ENCODE data around the gene ACER1. TPM values are rescaled to one million over a fixed set of nuclear protein-coding genes. Genes with fewer than 3 reads are reported as not detected.

The ACER1 gene
- total and polyA plus RNA-seq, 4 experiments from 2014 or later = 0.67 to 1.3 (median 0.99) TPM

GRCh38 chr19:6262519-6262918 lies 70.9 kb downstream of the ACER1 start:
- no peaks in the 10 kb centered on the region for H3K27me3 Mint-ChIP-seq
- intact Hi-C loops (cut with micrococcal nuclease) = no loop called here
- no peak for DNase-seq
- ChIA-PET POLR2A (ENCODE audit: partially characterized antibody) (no interaction called here), CTCF (ENCODE audit: partially characterized antibody) (no interaction called here)
- H3K27ac ChIP-seq (ENCODE audit: low read depth, low read length) = no peak overlapping the region
- H3K4me1 Mint-ChIP-seq = peaks cover 4 to 13% (median 10%) of the 10 kb centered on the region in 4 donors
- H3K9me3 Mint-ChIP-seq = no peaks in the 10 kb centered on the region
- H3K36me3 ChIP-seq (ENCODE audit: insufficient read depth, low read length) = peaks cover 11% of the 10 kb centered on the region
- H3K27ac Mint-ChIP-seq = peak overlapping the region in 1 of 7 donors; percentile 83
- no peaks in the 10 kb centered on the region for H3K27me3 ChIP-seq (ENCODE audit: insufficient read depth, low read length)
- H3K4me3 ChIP-seq (ENCODE audit: low read length in 2 of 2) = no peak overlapping the region
- H3K9me3 ChIP-seq (ENCODE audit: control insufficient read depth in 1 of 2, low read length in 2 of 2) = no peaks in the 10 kb centered on the region
- no peak overlapping the region for H3K4me3 Mint-ChIP-seq
- H3K4me1 ChIP-seq (ENCODE audit: insufficient read depth, low read length) = no peaks in the 10 kb centered on the region
- H3K36me3 Mint-ChIP-seq = peaks cover 28 to 54% of the 10 kb centered on the region in 2 donors

DNA sequence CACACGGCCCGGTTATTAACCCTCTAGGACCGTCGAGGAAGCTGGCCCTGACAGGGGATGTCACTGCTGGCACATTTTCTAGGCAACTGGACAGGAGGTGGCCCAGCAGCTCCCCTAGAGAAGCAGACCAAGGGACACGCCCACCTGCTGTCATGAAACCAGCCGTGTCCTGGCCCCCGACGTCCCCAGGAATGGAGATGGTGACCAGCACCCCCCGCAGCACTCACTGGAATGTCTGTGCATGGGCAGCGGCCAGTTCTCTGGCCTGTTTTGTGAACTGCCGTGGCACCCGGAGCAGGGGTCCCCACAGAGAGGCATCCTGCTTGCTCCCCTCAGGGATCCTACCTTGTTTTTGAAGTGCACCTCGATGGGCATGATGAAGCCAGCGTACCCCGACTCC lies 71.5 kb downstream of the ACER1 start:
- no peak overlapping the region for H3K4me3 Mint-ChIP-seq
- H3K4me3 ChIP-seq (ENCODE audit: low read length in 2 of 2) = no peak overlapping the region
- no peaks in the 10 kb centered on the region for H3K9me3 Mint-ChIP-seq
- H3K27ac ChIP-seq (ENCODE audit: low read depth, low read length) = no peak overlapping the region
- no peaks in the 10 kb centered on the region for H3K9me3 ChIP-seq (ENCODE audit: control insufficient read depth in 1 of 2, low read length in 2 of 2)
- peaks cover 31 to 54% of the 10 kb centered on the region in 2 donors for H3K36me3 Mint-ChIP-seq
- POLR2A ChIA-PET (ENCODE audit: partially characterized antibody) = no interaction called here
- H3K4me1 ChIP-seq (ENCODE audit: insufficient read depth, low read length) = no peaks in the 10 kb centered on the region
- intact Hi-C loops (cut with micrococcal nuclease) = no loop called here
- H3K4me1 Mint-ChIP-seq = peaks cover 9 to 16% (median 12%) of the 10 kb centered on the region in 4 donors
- H3K27me3 ChIP-seq (ENCODE audit: insufficient read depth, low read length) = no peaks in the 10 kb centered on the region
- H3K27me3 Mint-ChIP-seq = no peaks in the 10 kb centered on the region
- H3K27ac Mint-ChIP-seq = no peak overlapping the region
- peak in 1 of 5 donors; percentile 7 for DNase-seq
- CTCF ChIA-PET (ENCODE audit: partially characterized antibody) = interaction anchor here (1.7 kb wide), 1 partner anchor 39 kb away, joined by 5 read pairs; no protein-coding TSS in a partner anchor
- H3K36me3 ChIP-seq (ENCODE audit: insufficient read depth, low read length) = peaks cover 8% of the 10 kb centered on the region

DNA sequence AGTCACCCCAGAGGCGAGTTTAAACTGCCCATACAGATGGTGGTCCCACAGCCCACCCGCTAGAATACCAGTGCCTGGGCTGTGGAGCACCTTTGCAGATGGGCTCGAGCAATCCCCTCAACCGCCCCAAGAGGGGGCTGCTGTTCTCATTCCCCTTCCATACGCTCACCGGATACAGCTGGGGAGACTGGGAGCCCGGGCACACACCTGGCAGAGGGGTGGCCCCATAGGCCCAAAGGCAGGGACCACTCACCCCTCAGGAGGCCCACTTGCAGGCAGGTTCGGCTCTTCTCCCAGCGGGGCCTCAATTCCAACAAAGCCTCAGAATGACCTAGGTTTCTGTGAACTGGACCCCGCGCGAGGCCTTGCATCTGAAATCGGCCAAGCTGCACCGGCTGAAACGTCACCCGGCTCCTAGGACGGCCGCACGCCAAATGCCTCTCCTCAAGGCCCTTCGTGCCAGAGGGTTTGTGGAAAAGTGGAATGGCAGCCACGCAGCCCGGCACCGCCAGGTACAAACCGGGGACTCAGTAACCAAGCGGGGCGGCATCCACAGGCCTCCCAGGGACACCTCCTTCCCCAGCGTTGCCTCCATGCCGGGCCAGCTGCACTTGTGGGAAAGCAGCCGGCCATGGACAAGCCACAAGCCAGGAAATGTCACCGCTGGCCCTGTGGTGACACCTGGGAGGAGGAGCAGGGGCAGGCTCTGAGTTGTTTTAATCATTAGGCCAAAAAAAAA lies 72.3 kb downstream of the ACER1 start:
- CTCF ChIA-PET (ENCODE audit: partially characterized antibody) = interaction anchor here (1.7 kb wide), 1 partner anchor 40 kb away, joined by 5 read pairs; no protein-coding TSS in a partner anchor
- H3K27ac Mint-ChIP-seq = no peak overlapping the region

DNA sequence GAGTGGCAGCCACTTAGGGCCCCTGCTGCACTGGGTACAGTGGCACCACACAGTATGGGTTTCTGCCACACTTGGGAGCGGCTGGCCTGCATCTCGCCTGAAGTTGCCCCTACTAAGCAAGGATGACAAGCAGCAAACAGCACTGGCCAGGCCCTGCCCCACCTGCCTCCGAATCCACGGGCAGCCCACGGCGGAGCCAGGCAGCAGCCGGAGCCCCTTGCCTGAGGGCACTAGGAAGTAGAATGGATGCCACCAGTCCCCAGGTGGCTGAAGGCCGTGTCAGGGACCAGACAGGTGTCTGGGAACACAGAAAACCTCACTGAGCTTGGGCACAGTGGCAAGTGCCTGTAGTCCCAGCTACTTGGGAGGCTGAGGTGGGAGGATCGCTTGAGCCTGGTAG lies 73.0 kb downstream of the ACER1 start:
- Histone ChIP-seq H3K4me3 (ENCODE audit: low read length in 2 of 2) (no peak overlapping the region), H3K27me3 (ENCODE audit: insufficient read depth, low read length) (no peaks in the 10 kb centered on the region), H3K36me3 (ENCODE audit: insufficient read depth, low read length) (peaks cover 8% of the 10 kb centered on the region), H3K4me1 (ENCODE audit: insufficient read depth, low read length) (no peaks in the 10 kb centered on the region), H3K9me3 (ENCODE audit: control insufficient read depth in 1 of 2, low read length in 2 of 2) (no peaks in the 10 kb centered on the region), H3K27ac (ENCODE audit: low read depth, low read length) (no peak overlapping the region)
- Mint-ChIP-seq H3K4me1 (peaks cover 11 to 17% (median 14%) of the 10 kb centered on the region in 4 donors), H3K27me3 (no peaks in the 10 kb centered on the region), H3K4me3 (no peak overlapping the region), H3K27ac (no peak overlapping the region), H3K9me3 (no peaks in the 10 kb centered on the region), H3K36me3 (peaks cover 31 to 55% of the 10 kb centered on the region in 2 donors)
- intact Hi-C loops (cut with micrococcal nuclease) = no loop called here
- ChIA-PET POLR2A (ENCODE audit: partially characterized antibody) (no interaction called here), CTCF (ENCODE audit: partially characterized antibody) (interaction anchor here (1.0 to 1.7 kb wide), 2 partner anchors 11 to 40 kb away, joined by 3 to 5 read pairs; no protein-coding TSS in a partner anchor)
- DNase-seq = peak in 1 of 5 donors; percentile 29

More for the DNA sequence above, 72.3 kb downstream of the ACER1 start:
- H3K4me3 Mint-ChIP-seq = no peak overlapping the region
- Histone ChIP-seq H3K27ac (ENCODE audit: low read depth, low read length) (no peak overlapping the region), H3K9me3 (ENCODE audit: control insufficient read depth in 1 of 2, low read length in 2 of 2) (no peaks in the 10 kb centered on the region), H3K27me3 (ENCODE audit: insufficient read depth, low read length) (no peaks in the 10 kb centered on the region), H3K4me1 (ENCODE audit: insufficient read depth, low read length) (no peaks in the 10 kb centered on the region), H3K4me3 (ENCODE audit: low read length in 2 of 2) (no peak overlapping the region), H3K36me3 (ENCODE audit: insufficient read depth, low read length) (peaks cover 8% of the 10 kb centered on the region)
- POLR2A ChIA-PET (ENCODE audit: partially characterized antibody) = no interaction called here
- no peaks in the 10 kb centered on the region for H3K9me3 Mint-ChIP-seq
- peaks cover 11 to 17% (median 14%) of the 10 kb centered on the region in 4 donors for H3K4me1 Mint-ChIP-seq
- peaks cover 31 to 53% of the 10 kb centered on the region in 2 donors for H3K36me3 Mint-ChIP-seq
- intact Hi-C loops (cut with micrococcal nuclease) = no loop called here
- DNase-seq = peak in 2 of 5 donors; percentile 20 to 22
- H3K27me3 Mint-ChIP-seq = no peaks in the 10 kb centered on the region

DNA sequence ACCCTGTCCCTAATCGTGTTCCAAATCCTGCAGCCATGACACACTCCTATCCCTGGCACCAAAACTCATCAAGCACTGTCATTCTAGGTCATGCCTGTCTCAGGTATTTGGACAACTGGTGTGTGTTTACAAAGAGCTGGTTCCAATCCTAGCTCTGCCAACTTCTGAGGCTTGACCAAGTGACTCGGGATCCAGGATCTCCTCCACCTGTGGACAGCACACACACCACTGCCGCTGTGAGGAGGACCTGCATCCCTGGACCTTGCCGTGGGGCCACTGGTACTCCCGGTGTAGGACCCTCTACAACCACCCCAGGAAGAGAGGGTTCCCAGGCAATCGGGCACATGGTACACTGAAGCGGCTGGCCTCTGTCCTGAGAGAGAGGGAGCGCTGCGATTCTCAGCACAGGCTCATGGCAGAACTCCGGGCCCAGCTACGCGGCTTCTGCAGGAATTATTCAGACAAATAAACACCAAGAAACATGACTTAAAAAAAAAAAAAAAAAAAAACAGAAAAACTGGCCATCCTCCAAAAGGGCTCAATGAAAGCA lies 74.0 kb downstream of the ACER1 start:
- Mint-ChIP-seq H3K36me3 (peaks cover 33 to 60% of the 10 kb centered on the region in 2 donors), H3K4me1 (peaks cover 11 to 18% (median 17%) of the 10 kb centered on the region in 4 donors), H3K4me3 (no peak overlapping the region), H3K27ac (no peak overlapping the region), H3K9me3 (no peaks in the 10 kb centered on the region), H3K27me3 (no peaks in the 10 kb centered on the region)
- ChIA-PET POLR2A (ENCODE audit: partially characterized antibody) (no interaction called here), CTCF (ENCODE audit: partially characterized antibody) (interaction anchor here (1.0 to 1.4 kb wide), 2 partner anchors 12 to 41 kb away, joined by 3 read pairs; no protein-coding TSS in a partner anchor)
- peak in 1 of 5 donors; percentile 19 for DNase-seq
- Histone ChIP-seq H3K4me3 (ENCODE audit: low read length in 2 of 2) (no peak overlapping the region), H3K9me3 (ENCODE audit: control insufficient read depth in 1 of 2, low read length in 2 of 2) (no peaks in the 10 kb centered on the region), H3K27ac (ENCODE audit: low read depth, low read length) (no peak overlapping the region), H3K36me3 (ENCODE audit: insufficient read depth, low read length) (peaks cover 8% of the 10 kb centered on the region), H3K27me3 (ENCODE audit: insufficient read depth, low read length) (no peaks in the 10 kb centered on the region), H3K4me1 (ENCODE audit: insufficient read depth, low read length) (no peaks in the 10 kb centered on the region)
- intact Hi-C loops (cut with micrococcal nuclease) = no loop called here

GRCh38 chr19:6258812-6259311 lies 74.5 kb downstream of the ACER1 start:
- H3K36me3 ChIP-seq (ENCODE audit: insufficient read depth, low read length) = peaks cover 8% of the 10 kb centered on the region
- H3K27ac ChIP-seq (ENCODE audit: low read depth, low read length) = no peak overlapping the region
- ChIA-PET POLR2A (ENCODE audit: partially characterized antibody) (no interaction called here), CTCF (ENCODE audit: partially characterized antibody) (interaction anchor here (0.6 to 1.4 kb wide), 2 partner anchors 21 to 40 kb away, joined by 3 read pairs; no protein-coding TSS in a partner anchor)
- intact Hi-C loops (cut with micrococcal nuclease) = no loop called here
- Mint-ChIP-seq H3K4me1 (peaks cover 11 to 20% (median 18%) of the 10 kb centered on the region in 4 donors), H3K9me3 (no peaks in the 10 kb centered on the region), H3K27ac (peak overlapping the region in 1 of 7 donors; percentile 4), H3K27me3 (no peaks in the 10 kb centered on the region), H3K4me3 (no peak overlapping the region), H3K36me3 (peaks cover 33 to 59% of the 10 kb centered on the region in 2 donors)
- H3K4me3 ChIP-seq (ENCODE audit: low read length in 2 of 2) = no peak overlapping the region
- H3K27me3 ChIP-seq (ENCODE audit: insufficient read depth, low read length) = no peaks in the 10 kb centered on the region
- no peaks in the 10 kb centered on the region for H3K4me1 ChIP-seq (ENCODE audit: insufficient read depth, low read length)
- DNase-seq = no peak
- no peaks in the 10 kb centered on the region for H3K9me3 ChIP-seq (ENCODE audit: control insufficient read depth in 1 of 2, low read length in 2 of 2)

All from CD4-positive, alpha-beta memory T cell (primary cell).